ENCODE data around the gene DEPDC4.

Gene DEPDC4

GRCh38 chr12:100243137-100243536 is 23.7 kb downstream of the DEPDC4 start:
- TF ChIP-seq EZH2phosphoT487 (IDR thresholded peaks at IDR 0.05; ENCODE audit: low read depth) (no peak), CTCF (IDR thresholded peaks at IDR 0.05; ENCODE audit: low read depth, low read length) (no peak)
- no peaks in the 10 kb centered on the region for H3K9me3 ChIP-seq (ENCODE audit: insufficient read depth, low read length)
- H3K79me2 ChIP-seq (ENCODE audit: low read length) = no peaks in the 10 kb centered on the region
- H4K20me1 ChIP-seq (ENCODE audit: insufficient read depth, low read length) = no peaks in the 10 kb centered on the region
- H2AFZ ChIP-seq (ENCODE audit: low read depth, low read length) = no peak overlapping the region
- no peaks in the 10 kb centered on the region for H3K36me3 ChIP-seq (replicated peaks; ENCODE audit: low read depth, low read length)
- no peak overlapping the region for H3K27ac ChIP-seq (ENCODE audit: low read length)
- H3K4me2 ChIP-seq (ENCODE audit: low read length) = no peak overlapping the region
- H3K4me1 ChIP-seq (ENCODE audit: low read length) = no peaks in the 10 kb centered on the region
- H3K27me3 ChIP-seq (ENCODE audit: low read depth, low read length) = no peaks in the 10 kb centered on the region
- no peak overlapping the region for H3K4me3 ChIP-seq (ENCODE audit: low read length)
- H3K9ac ChIP-seq (ENCODE audit: low read length) = no peak overlapping the region

GRCh38 chr12:100239589-100239988 is 27.3 kb downstream of the DEPDC4 start:
- H3K4me3 ChIP-seq (ENCODE audit: low read length) = no peak overlapping the region
- no peak overlapping the region for H3K4me2 ChIP-seq (ENCODE audit: low read length)
- no peak overlapping the region for H3K27ac ChIP-seq (ENCODE audit: low read length)
- no peaks in the 10 kb centered on the region for H4K20me1 ChIP-seq (ENCODE audit: insufficient read depth, low read length)
- no peak overlapping the region for H3K9ac ChIP-seq (ENCODE audit: low read length)
- H3K79me2 ChIP-seq (ENCODE audit: low read length) = no peaks in the 10 kb centered on the region
- H3K27me3 ChIP-seq (ENCODE audit: low read depth, low read length) = no peaks in the 10 kb centered on the region
- H2AFZ ChIP-seq (ENCODE audit: low read depth, low read length) = no peak overlapping the region
- no peaks in the 10 kb centered on the region for H3K36me3 ChIP-seq (replicated peaks; ENCODE audit: low read depth, low read length)
- TF ChIP-seq EZH2phosphoT487 (IDR thresholded peaks at IDR 0.05; ENCODE audit: low read depth) (no peak), CTCF (IDR thresholded peaks at IDR 0.05; ENCODE audit: low read depth, low read length) (no peak)
- H3K4me1 ChIP-seq (ENCODE audit: low read length) = no peaks in the 10 kb centered on the region
- no peaks in the 10 kb centered on the region for H3K9me3 ChIP-seq (ENCODE audit: insufficient read depth, low read length)

GRCh38 chr12:100238801-100239200 is 28.1 kb downstream of the DEPDC4 start:
- no peak overlapping the region for H3K4me2 ChIP-seq (ENCODE audit: low read length)
- no peaks in the 10 kb centered on the region for H3K27me3 ChIP-seq (ENCODE audit: low read depth, low read length)
- H3K36me3 ChIP-seq (replicated peaks; ENCODE audit: low read depth, low read length) = no peaks in the 10 kb centered on the region
- no peaks in the 10 kb centered on the region for H3K4me1 ChIP-seq (ENCODE audit: low read length)
- H2AFZ ChIP-seq (ENCODE audit: low read depth, low read length) = no peak overlapping the region
- H3K27ac ChIP-seq (ENCODE audit: low read length) = no peak overlapping the region
- H3K79me2 ChIP-seq (ENCODE audit: low read length) = no peaks in the 10 kb centered on the region
- TF ChIP-seq EZH2phosphoT487 (IDR thresholded peaks at IDR 0.05; ENCODE audit: low read depth) (no peak), CTCF (IDR thresholded peaks at IDR 0.05; ENCODE audit: low read depth, low read length) (no peak)
- no peaks in the 10 kb centered on the region for H4K20me1 ChIP-seq (ENCODE audit: insufficient read depth, low read length)
- no peak overlapping the region for H3K9ac ChIP-seq (ENCODE audit: low read length)
- no peak overlapping the region for H3K4me3 ChIP-seq (ENCODE audit: low read length)
- H3K9me3 ChIP-seq (ENCODE audit: insufficient read depth, low read length) = no peaks in the 10 kb centered on the region

GRCh38 chr12:100234591-100235304 is 32.1 kb downstream of the DEPDC4 start:
- no peaks in the 10 kb centered on the region for H3K4me1 ChIP-seq (ENCODE audit: low read length)
- TF ChIP-seq CTCF (IDR thresholded peaks at IDR 0.05; ENCODE audit: low read depth, low read length) (peak; percentile 80), EZH2phosphoT487 (IDR thresholded peaks at IDR 0.05; ENCODE audit: low read depth) (no peak)
- H3K79me2 ChIP-seq (ENCODE audit: low read length) = no peaks in the 10 kb centered on the region
- H3K9me3 ChIP-seq (ENCODE audit: insufficient read depth, low read length) = no peaks in the 10 kb centered on the region
- no peak overlapping the region for H3K9ac ChIP-seq (ENCODE audit: low read length)
- no peak overlapping the region for H2AFZ ChIP-seq (ENCODE audit: low read depth, low read length)
- no peaks in the 10 kb centered on the region for H3K27me3 ChIP-seq (ENCODE audit: low read depth, low read length)
- no peak overlapping the region for H3K4me3 ChIP-seq (ENCODE audit: low read length)
- H3K4me2 ChIP-seq (ENCODE audit: low read length) = no peak overlapping the region
- no peaks in the 10 kb centered on the region for H3K36me3 ChIP-seq (replicated peaks; ENCODE audit: low read depth, low read length)
- H4K20me1 ChIP-seq (ENCODE audit: insufficient read depth, low read length) = no peaks in the 10 kb centered on the region
- H3K27ac ChIP-seq (ENCODE audit: low read length) = no peak overlapping the region

Measured in OCI-LY3 (cell line).